SK-N-MC (cell line): ENCODE measurements around the gene ZP4.

Experiments
- EZH2 ChIP-seq: fragments of 200-600 bp; sonication (generic); IDR thresholded peaks from one replicate; pipeline ENCODE4 v1.6.1; 2017; ENCODE audit warnings: antibody characterized with exemption
- FOXP2 ChIP-seq: optimal IDR thresholded peaks from 2 replicates; pipeline ENCODE3; 2011; ENCODE audit warnings: mild to moderate bottlenecking, moderate library complexity; ENCODE audit not compliant: insufficient read depth; ENCODE audit errors: extremely low read length, control extremely low read depth
- POLR2AphosphoS5 ChIP-seq: IDR thresholded peaks from 2 replicates; pipeline ENCODE4 v1.6.1; 2012; ENCODE audit warnings: mild to moderate bottlenecking, low read depth, low read length, borderline replicate concordance

- no peak for TF ChIP-seq POLR2AphosphoS5
- TF ChIP-seq EZH2, result no peak
- TF ChIP-seq FOXP2, result no peak
Measured at GRCh38 chr1:237867380-237867888, 23.3 kb downstream of the ZP4 start.
